Calu3 (cell line): Measurements from ENCODE around the gene ADAMTS20. TPM values are rescaled to one million over a fixed set of nuclear protein-coding genes. Genes with fewer than 3 reads are reported as not detected.

Source experiments
- BruUV-seq: library from RNA; stranded (reverse); fragments of 400-500 nt; replicated peaks from 2 replicates; lab custom pipeline; 2021; lab: Mats Ljungman, UMichigan
- CTCF ChIA-PET: fragments of 300-600 bp; sonication (Branson Sonifier 250); formaldehyde crosslinking; loops from one replicate; lab custom pipeline; 2022; ENCODE audit warnings: antibody characterized with exemption; lab: Charles Lee
- DNase-seq: peaks from one replicate; pipeline ENCODE4 v3.0.0; 2022
- H3K27ac Mint-ChIP-seq: one replicate; pipeline ENCODE4 v1.8.0; 2022; ENCODE audit warnings: mixed read lengths; ENCODE audit not compliant: unreplicated experiment
- H3K27me3 Mint-ChIP-seq: one replicate; pipeline ENCODE4 v1.8.0; 2022; ENCODE audit warnings: mixed read lengths; ENCODE audit not compliant: unreplicated experiment
- H3K36me3 Mint-ChIP-seq: one replicate; pipeline ENCODE4 v1.8.0; 2022; ENCODE audit warnings: mild to moderate bottlenecking, moderate library complexity, mixed read lengths; ENCODE audit not compliant: insufficient read depth, unreplicated experiment
- H3K4me1 Mint-ChIP-seq: one replicate; pipeline ENCODE4 v1.8.0; 2022; ENCODE audit warnings: mild to moderate bottlenecking, low read depth, mixed read lengths; ENCODE audit not compliant: unreplicated experiment
- H3K4me3 Mint-ChIP-seq: one replicate; pipeline ENCODE4 v1.8.0; 2022; ENCODE audit warnings: mild to moderate bottlenecking, low read depth, moderate library complexity, mixed read lengths; ENCODE audit not compliant: unreplicated experiment
- H3K9me3 Mint-ChIP-seq: one replicate; pipeline ENCODE4 v1.8.0; 2022; ENCODE audit warnings: low read depth, mixed read lengths; ENCODE audit not compliant: unreplicated experiment
- CTCF ChIP-seq: fragments of 200-600 bp; IDR thresholded peaks from one replicate; pipeline ENCODE4 v1.8.0; 2022; ENCODE audit warnings: antibody characterized with exemption; ENCODE audit not compliant: unreplicated experiment
- intact Hi-C: fragments of 100-400 bp; cut with micrococcal nuclease; formaldehyde crosslinking; loops from one replicate; pipeline ENCODE4 v1.10.0; 2022; ENCODE audit not compliant: unreplicated experiment
- total RNA-seq: library from RNA; stranded (reverse); gene quantifications from 2 replicates; pipeline ENCODE4 v1.2.3, GENCODE V29; 2022

The ADAMTS20 gene
- total RNA-seq, 1 experiment from 2014 or later, result not detected

- DNase-seq, result peak; percentile 75
- Mint-ChIP-seq H3K36me3 (no peaks in the 10 kb centered on the region), H3K4me3 (peak overlapping the region; percentile 45), H3K4me1 (no peaks in the 10 kb centered on the region), H3K27ac (peak overlapping the region; percentile 52), H3K27me3 (no peaks in the 10 kb centered on the region), H3K9me3 (no peaks in the 10 kb centered on the region)
- intact Hi-C loops, result loop anchor here (1.0 to 10.0 kb wide), 6 partner anchors 378 to 1213 kb away; partner anchors contain the start of gene PRICKLE1
- TF ChIP-seq CTCF, result no peak
- no TSS peak for BruUV-seq
- CTCF ChIA-PET, result interaction anchor here (0.5 to 1.7 kb wide), 8 partner anchors 12 to 966 kb away, joined by 3 to 8 read pairs (median 4); no protein-coding TSS in a partner anchor
Measured at GRCh38 chr12:43337571-43338444, 214.2 kb downstream of the ADAMTS20 start.

- BruUV-seq, result no TSS peak
- Mint-ChIP-seq H3K27me3 (no peaks in the 10 kb centered on the region), H3K36me3 (no peaks in the 10 kb centered on the region), H3K4me1 (peaks cover 6% of the 10 kb centered on the region), H3K4me3 (no peak overlapping the region), H3K27ac (no peak overlapping the region), H3K9me3 (no peaks in the 10 kb centered on the region)
- CTCF ChIA-PET, result interaction anchor here (1.0 to 1.6 kb wide), 3 partner anchors 376 to 965 kb away, joined by 3 to 8 read pairs (median 6); no protein-coding TSS in a partner anchor
- peak; percentile 11 for TF ChIP-seq CTCF
- no peak for DNase-seq
- intact Hi-C loops, result loop anchor here (1.0 to 10.0 kb wide), 5 partner anchors 377 to 1212 kb away; partner anchors contain the start of gene PRICKLE1
Measured at GRCh38 chr12:43336962-43337555, 214.9 kb downstream of the ADAMTS20 start.

GRCh38 chr12:43333644-43334043, 218.4 kb downstream of the ADAMTS20 start:
- intact Hi-C loops, result loop anchor here (10.0 kb wide), 2 partner anchors 539 to 1209 kb away; no protein-coding TSS in a partner anchor
- H3K9me3 Mint-ChIP-seq, result no peaks in the 10 kb centered on the region
- no peak for DNase-seq
- BruUV-seq, result no TSS peak
- H3K27me3 Mint-ChIP-seq, result no peaks in the 10 kb centered on the region
- H3K4me1 Mint-ChIP-seq, result peaks cover 15% of the 10 kb centered on the region
- H3K27ac Mint-ChIP-seq, result no peak overlapping the region
- CTCF ChIA-PET, result interaction anchor here (0.6 kb wide), 1 partner anchor 1260 kb away, joined by 4 read pairs; no protein-coding TSS in a partner anchor
- no peak overlapping the region for H3K4me3 Mint-ChIP-seq
- H3K36me3 Mint-ChIP-seq, result no peaks in the 10 kb centered on the region
- TF ChIP-seq CTCF, result no peak

- intact Hi-C loops, result loop anchor here (10.0 kb wide), 2 partner anchors 538 to 1208 kb away; no protein-coding TSS in a partner anchor
- no peaks in the 10 kb centered on the region for H3K36me3 Mint-ChIP-seq
- no peaks in the 10 kb centered on the region for H3K9me3 Mint-ChIP-seq
- H3K27me3 Mint-ChIP-seq, result no peaks in the 10 kb centered on the region
- DNase-seq, result no peak
- H3K27ac Mint-ChIP-seq, result no peak overlapping the region
- BruUV-seq, result no TSS peak
- CTCF ChIA-PET, result interaction anchor here (0.6 kb wide), 1 partner anchor 1259 kb away, joined by 4 read pairs; no protein-coding TSS in a partner anchor
- TF ChIP-seq CTCF, result no peak
- no peak overlapping the region for H3K4me3 Mint-ChIP-seq
- H3K4me1 Mint-ChIP-seq, result peaks cover 15% of the 10 kb centered on the region
Measured at GRCh38 chr12:43332977-43333640, 218.9 kb downstream of the ADAMTS20 start.
